A549 treated with CORT108297 at 1 μM for 4 hours (cell line): ENCODE measurements around the gene ASXL3. TPM values are rescaled to one million over a fixed set of nuclear protein-coding genes. Genes with fewer than 3 reads are reported as not detected.

Experiments
- total RNA-seq: library from RNA; stranded (reverse); fragments of 200-300 nt; extraction: Qiagen RNA extraction; gene quantifications from 5 replicates; pipeline ENCODE4 v1.2.3, GENCODE V29; 2022

The ASXL3 gene
- total RNA-seq, result not detected in 5 replicates

DNA sequence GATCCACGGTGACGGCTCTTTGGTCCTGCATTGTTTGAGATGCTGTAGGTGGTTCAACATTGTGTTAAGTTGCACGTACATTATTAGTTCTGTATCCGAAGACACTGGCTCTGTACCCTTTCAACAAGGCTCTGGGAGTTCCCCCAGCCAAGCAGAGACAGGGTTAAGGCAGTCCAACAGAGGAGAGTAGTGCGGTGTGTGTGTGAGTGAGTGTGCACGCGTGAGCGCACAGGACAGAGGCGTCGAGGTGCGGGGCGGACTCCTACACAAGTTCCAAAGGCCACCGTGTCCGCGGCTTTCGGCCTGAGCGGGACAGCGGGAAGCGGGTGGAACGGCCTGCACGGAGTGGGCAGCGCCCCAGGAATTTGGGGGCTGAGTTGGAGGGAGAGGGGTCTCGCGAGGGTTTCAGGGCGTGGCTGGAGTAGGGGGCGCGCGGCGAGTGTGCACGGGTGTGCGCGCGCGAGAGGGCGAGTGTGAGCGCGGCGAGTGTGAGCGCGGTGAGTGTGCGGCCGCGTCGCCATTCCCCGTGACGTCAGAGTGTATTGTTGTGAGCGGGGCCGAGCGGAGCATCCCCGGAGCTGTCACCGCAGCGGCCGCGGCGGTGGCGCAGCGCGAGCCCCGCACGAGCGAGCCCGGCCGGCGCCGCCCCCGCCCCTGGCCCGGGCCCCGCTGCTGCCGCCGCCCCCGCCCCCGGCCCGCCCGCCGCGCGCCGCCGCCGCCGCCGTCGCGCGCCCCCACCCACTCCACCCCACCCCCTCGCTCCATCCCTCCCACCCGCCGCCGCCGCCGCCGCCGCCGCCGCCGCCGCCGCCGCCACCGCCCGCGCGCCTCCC lies at the start of gene ASXL3:
TSS of gene ASXL3 (plus strand) at position 535 of the 833 bp plus-strand sequence. CDS start 413 bp downstream, outside the sequence.

Other genes starting within 250 kb of the ASXL3 start
- not detected in 5 replicates for gene CCDC178, start 137.5 kb upstream of the ASXL3 start, total RNA-seq